Immature natural killer cell (primary cell): Measurements from ENCODE around the gene ZMAT3. TPM values are rescaled to one million over a fixed set of nuclear protein-coding genes. Genes with fewer than 3 reads are reported as not detected.

Experiments used
- DNase-seq, 3 donors: peaks; one replicate each; pipeline ENCODE4 v3.0.0; 2022; ENCODE audit warnings: mixed read lengths in 1 of 3
- H3K27ac Mint-ChIP-seq, 6 donors: one replicate each; pipeline ENCODE4 v1.8.0; 2020; ENCODE audit warnings: mixed read lengths in 6 of 6, mild to moderate bottlenecking in 5 of 6, inconsistent platforms in 4 of 6, moderate library complexity in 3 of 6
- H3K27me3 Mint-ChIP-seq, 3 donors: one replicate each; pipeline ENCODE4 v1.8.0; 2020 to 2021; ENCODE audit warnings: low read depth in 3 of 3, mild to moderate bottlenecking in 3 of 3, mixed read lengths in 3 of 3, moderate library complexity in 3 of 3, inconsistent platforms in 1 of 3
- H3K36me3 Mint-ChIP-seq, 3 donors: one replicate each; pipeline ENCODE4 v1.8.0; 2020; ENCODE audit warnings: mixed read lengths in 3 of 3, inconsistent platforms in 2 of 3, mild to moderate bottlenecking in 2 of 3
- H3K4me1 Mint-ChIP-seq, 2 donors: one replicate each; pipeline ENCODE4 v1.8.0; 2020; ENCODE audit warnings: inconsistent platforms in 2 of 2, mild to moderate bottlenecking in 2 of 2, mixed read lengths in 2 of 2, moderate library complexity in 1 of 2
- H3K4me3 Mint-ChIP-seq, 5 donors: one replicate each; pipeline ENCODE4 v1.8.0; 2020; ENCODE audit warnings: mild to moderate bottlenecking in 5 of 5, mixed read lengths in 5 of 5, inconsistent platforms in 3 of 5, moderate library complexity in 3 of 5
- H3K9me3 Mint-ChIP-seq, 6 donors: one replicate each; pipeline ENCODE4 v1.8.0; 2020; ENCODE audit warnings: mild to moderate bottlenecking in 6 of 6, mixed read lengths in 6 of 6, inconsistent platforms in 4 of 6, moderate library complexity in 3 of 6
- polyA plus RNA-seq, 3 donors: library from polyadenylated mRNA; unstranded; fragments of 300-500 nt; fragmentation: Illumina TruSeq; gene quantifications; one replicate each; pipeline ENCODE4 v1.2.3, GENCODE V29; 2021

Gene ZMAT3
- polyA plus RNA-seq, 3 donors from 2014 or later: 16.1 to 21.6 (median 20.8) TPM

DNA sequence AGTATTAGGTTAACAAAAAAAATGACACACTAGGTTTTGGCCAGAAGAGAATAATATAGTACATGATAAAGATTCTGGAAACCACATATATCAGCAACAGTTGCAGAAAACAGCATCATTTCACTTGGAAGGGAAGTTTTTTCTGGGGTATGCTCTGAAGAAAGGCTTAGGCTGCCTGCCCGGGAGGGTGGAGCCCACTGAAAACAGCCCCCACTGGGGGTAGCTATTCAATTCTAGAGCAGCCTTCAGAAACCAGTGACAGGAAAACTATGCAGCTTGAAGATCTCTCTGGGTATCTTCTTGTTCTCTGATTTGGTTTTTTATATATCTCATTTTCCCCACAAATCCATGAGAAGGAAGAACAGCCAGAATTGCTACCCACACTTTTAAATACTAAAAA lies 43.2 kb downstream of the ZMAT3 start:
- H3K4me1 Mint-ChIP-seq: peaks cover 4 to 9% of the 10 kb centered on the region in 2 donors
- H3K9me3 Mint-ChIP-seq: no peaks in the 10 kb centered on the region
- no peaks in the 10 kb centered on the region for H3K27me3 Mint-ChIP-seq
- H3K36me3 Mint-ChIP-seq: peaks cover 0 to 15% (median 9%) of the 10 kb centered on the region in 3 donors
- H3K4me3 Mint-ChIP-seq: no peak overlapping the region
- no peak overlapping the region for H3K27ac Mint-ChIP-seq
- DNase-seq: no peak

DNA sequence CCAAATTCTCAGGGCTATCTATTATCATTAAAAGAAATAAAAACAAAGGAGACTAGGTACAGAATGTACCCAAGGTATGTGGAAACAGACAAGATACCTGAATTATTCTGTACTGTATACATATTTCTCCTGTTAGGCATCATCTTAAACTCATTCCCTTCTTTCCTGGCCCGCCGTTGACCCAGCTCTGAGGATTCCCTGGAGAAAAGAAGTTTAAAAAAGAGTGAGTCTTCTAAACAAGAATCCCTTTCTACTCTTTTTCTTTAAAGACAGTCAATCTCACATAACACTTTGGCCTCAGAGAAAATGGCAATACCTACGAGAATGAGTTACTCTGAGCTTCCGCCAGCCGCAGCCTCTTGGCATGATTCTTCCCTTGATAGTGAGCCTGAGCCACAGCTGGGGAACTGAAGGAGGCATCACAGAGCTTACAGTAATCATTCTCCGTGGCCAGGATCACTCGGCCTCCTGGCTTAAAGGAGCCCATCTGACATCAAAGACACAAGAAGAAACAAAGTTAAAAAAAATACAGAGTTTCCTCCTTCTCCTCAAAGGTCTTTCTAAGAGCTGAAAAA lies 44.2 kb downstream of the ZMAT3 start:
- H3K36me3 Mint-ChIP-seq: peaks cover 0 to 15% (median 9%) of the 10 kb centered on the region in 3 donors
- DNase-seq: no peak
- H3K9me3 Mint-ChIP-seq: no peaks in the 10 kb centered on the region
- H3K27ac Mint-ChIP-seq: peak overlapping the region in 1 of 6 donors; percentile 40
- H3K4me3 Mint-ChIP-seq: no peak overlapping the region
- peaks cover 0 to 2% of the 10 kb centered on the region in 2 donors for H3K4me1 Mint-ChIP-seq
- no peaks in the 10 kb centered on the region for H3K27me3 Mint-ChIP-seq

DNA sequence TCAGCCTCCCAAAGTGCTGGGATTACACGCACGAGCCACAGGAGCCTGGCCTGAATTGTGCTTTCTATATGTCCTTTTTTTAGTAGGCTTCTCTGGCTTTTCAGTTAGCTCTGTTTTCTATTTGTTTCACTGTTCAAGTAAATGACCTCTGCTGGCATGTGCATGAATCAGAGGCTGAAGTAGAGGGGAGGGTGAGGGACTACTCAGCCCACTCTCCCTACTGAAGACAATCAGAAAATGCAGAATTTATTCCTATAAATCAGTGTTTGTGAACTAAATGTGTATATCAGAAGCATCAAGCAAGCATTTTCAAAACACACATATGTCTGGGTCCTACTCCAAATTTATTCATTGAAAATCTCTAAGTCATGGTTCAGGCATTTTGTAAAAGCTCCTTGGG lies 45.0 kb downstream of the ZMAT3 start:
- H3K27me3 Mint-ChIP-seq: no peaks in the 10 kb centered on the region
- DNase-seq: no peak
- no peak overlapping the region for H3K4me3 Mint-ChIP-seq
- no peaks in the 10 kb centered on the region for H3K9me3 Mint-ChIP-seq
- H3K4me1 Mint-ChIP-seq: peaks cover 0 to 2% of the 10 kb centered on the region in 2 donors
- H3K27ac Mint-ChIP-seq: no peak overlapping the region
- H3K36me3 Mint-ChIP-seq: peaks cover 0 to 15% (median 9%) of the 10 kb centered on the region in 3 donors

DNA sequence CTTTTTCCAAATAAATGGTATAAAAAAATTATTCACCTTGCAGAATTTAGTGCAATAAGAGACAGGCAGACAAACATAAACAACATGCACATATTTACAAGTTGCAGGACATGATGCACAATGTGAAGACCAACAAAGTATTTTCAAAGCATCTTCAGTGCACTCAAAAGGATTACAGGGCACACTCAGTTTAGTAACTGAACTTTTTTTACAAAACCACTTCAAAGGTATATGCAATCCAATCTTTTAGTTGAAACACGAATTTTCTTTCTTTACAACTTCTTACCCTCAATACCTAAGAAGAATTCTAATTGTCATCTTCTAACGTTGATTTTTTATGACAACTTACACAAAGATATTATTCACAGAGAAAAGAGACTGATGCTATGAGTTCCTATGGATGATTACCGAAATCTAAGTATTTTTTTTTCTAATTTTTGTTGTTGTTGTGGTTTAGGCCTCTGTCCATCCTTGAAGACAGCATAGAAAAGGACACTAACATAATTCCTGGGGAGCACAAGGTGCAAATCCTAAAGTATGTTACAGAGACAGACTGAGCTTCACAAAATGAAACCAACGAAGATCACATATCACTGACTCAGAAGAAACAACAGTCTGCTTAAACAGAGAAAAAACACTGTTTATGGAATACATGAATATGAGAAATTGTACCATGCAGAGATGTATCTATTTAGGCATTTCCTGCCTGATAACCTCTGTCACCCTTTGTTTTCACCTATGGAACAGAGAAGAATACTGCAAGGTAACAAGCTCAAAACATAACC lies 50.3 kb downstream of the ZMAT3 start:
- no peak overlapping the region for H3K4me3 Mint-ChIP-seq
- H3K36me3 Mint-ChIP-seq: peaks cover 0 to 17% (median 11%) of the 10 kb centered on the region in 3 donors
- no peak overlapping the region for H3K27ac Mint-ChIP-seq
- H3K27me3 Mint-ChIP-seq: no peaks in the 10 kb centered on the region
- DNase-seq: no peak
- no peaks in the 10 kb centered on the region for H3K9me3 Mint-ChIP-seq
- H3K4me1 Mint-ChIP-seq: no peaks in the 10 kb centered on the region

DNA sequence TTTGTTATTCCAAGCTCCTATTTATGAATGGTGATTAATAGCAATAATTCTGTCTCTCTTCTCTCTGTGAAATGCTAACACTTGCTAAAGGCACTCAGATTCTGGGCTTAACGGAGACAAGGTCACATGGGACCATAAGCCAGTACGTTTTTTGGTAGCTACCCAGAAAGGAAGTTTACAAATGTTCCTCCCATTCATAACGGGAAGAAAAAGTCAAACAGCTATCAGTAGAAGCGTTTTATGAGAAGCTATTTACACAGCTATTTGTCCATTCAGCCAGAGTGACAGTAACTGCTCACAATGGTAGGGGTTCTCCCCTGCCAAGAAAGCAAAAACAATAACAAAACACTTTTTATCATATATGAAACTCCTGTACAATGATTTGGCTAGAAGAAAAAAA lies 51.5 kb downstream of the ZMAT3 start:
- Mint-ChIP-seq H3K36me3 (peaks cover 0 to 17% (median 11%) of the 10 kb centered on the region in 3 donors), H3K9me3 (no peaks in the 10 kb centered on the region), H3K4me1 (peaks cover 5 to 6% of the 10 kb centered on the region in 2 donors), H3K4me3 (no peak overlapping the region), H3K27ac (no peak overlapping the region), H3K27me3 (no peaks in the 10 kb centered on the region)
- no peak for DNase-seq

DNA sequence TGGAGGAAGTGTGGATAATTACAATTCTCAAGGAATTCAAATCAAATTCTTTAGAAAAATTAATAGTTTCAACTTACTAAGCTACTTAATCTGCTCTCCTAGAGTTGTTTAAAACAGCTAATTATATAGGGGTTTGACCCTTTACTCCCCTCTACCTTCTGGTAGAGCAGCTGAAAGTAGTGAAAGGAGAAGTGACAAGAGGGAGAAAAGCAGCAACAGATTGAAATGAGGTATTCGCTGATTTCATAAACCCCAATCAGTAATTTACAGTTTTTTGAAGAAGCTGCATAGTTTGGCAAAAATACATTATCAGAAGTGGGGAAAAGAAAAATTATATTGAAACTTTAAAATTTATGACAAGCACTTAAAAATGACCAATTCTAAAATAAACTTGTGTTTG lies 52.8 kb downstream of the ZMAT3 start:
- no peak overlapping the region for H3K4me3 Mint-ChIP-seq
- H3K27ac Mint-ChIP-seq: no peak overlapping the region
- H3K4me1 Mint-ChIP-seq: peaks cover 6 to 8% of the 10 kb centered on the region in 2 donors
- DNase-seq: no peak
- no peaks in the 10 kb centered on the region for H3K9me3 Mint-ChIP-seq
- no peaks in the 10 kb centered on the region for H3K27me3 Mint-ChIP-seq
- H3K36me3 Mint-ChIP-seq: peaks cover 0 to 17% (median 7%) of the 10 kb centered on the region in 3 donors

DNA sequence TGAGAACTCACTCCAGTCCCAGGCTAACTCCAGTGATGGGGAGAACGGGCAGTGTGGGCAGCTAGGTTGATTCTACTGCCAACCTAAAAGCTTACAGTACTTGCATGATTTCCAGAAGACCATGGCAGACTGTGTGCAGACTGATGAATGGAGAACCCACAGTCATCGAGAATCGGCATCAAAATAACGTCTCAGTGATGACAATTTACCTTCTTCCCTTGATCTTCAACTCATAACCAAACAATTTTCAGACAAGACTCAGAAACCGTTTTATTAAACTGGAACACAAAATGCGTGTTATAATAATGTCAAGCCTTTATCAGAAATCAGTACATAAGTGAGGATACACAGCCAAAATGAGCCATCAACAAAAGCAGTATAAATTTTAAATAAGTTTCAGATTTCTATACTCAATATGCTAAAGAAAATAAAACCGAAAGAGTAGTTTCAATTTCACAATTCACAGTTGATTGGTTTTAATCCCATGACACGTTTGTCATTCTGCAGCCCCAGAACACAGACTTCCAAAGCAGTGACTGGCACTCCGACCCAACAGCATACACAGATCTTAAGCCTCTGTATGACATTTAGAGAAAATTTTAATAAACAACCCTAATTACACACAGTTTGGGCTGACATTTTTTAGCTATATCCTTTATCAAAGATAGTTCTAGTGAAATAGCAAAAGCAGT lies 54.5 kb downstream of the ZMAT3 start:
- H3K27me3 Mint-ChIP-seq: no peaks in the 10 kb centered on the region
- peaks cover 0 to 17% (median 7%) of the 10 kb centered on the region in 3 donors for H3K36me3 Mint-ChIP-seq
- peak overlapping the region in 2 of 6 donors; percentile 29 to 63 for H3K27ac Mint-ChIP-seq
- H3K9me3 Mint-ChIP-seq: no peaks in the 10 kb centered on the region
- H3K4me1 Mint-ChIP-seq: peaks cover 6 to 8% of the 10 kb centered on the region in 2 donors
- DNase-seq: no peak
- peak overlapping the region in 1 of 5 donors; percentile 43 for H3K4me3 Mint-ChIP-seq

DNA sequence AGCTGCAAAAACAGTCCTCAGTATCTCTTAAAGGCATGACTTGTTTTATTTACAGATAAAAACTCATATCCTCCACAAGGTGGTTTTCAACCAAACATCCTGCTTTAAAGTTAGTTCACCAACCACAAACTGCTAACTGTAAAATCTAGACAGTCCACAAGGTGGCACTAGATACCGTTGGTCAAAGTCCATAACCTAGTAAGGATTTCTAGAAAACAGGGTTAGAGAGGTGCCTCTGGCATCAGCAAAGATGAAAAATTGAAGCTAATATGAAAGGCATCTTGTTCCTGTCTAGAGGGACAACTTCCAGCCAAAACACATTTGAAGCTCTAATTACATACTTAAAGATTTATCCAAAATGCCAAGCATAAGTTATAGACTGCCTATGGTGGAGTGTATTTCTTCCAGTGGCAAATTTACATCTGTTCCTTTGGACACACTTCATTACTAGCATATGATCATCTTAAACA lies 56.0 kb downstream of the ZMAT3 start:
- peaks cover 6 to 8% of the 10 kb centered on the region in 2 donors for H3K4me1 Mint-ChIP-seq
- H3K27me3 Mint-ChIP-seq: no peaks in the 10 kb centered on the region
- peak overlapping the region in 2 of 6 donors; percentile 23 to 69 for H3K27ac Mint-ChIP-seq
- peak; percentile 62 to 70 (median 69) for DNase-seq
- H3K9me3 Mint-ChIP-seq: no peaks in the 10 kb centered on the region
- H3K36me3 Mint-ChIP-seq: peaks cover 0 to 9% (median 7%) of the 10 kb centered on the region in 3 donors
- H3K4me3 Mint-ChIP-seq: no peak overlapping the region

DNA sequence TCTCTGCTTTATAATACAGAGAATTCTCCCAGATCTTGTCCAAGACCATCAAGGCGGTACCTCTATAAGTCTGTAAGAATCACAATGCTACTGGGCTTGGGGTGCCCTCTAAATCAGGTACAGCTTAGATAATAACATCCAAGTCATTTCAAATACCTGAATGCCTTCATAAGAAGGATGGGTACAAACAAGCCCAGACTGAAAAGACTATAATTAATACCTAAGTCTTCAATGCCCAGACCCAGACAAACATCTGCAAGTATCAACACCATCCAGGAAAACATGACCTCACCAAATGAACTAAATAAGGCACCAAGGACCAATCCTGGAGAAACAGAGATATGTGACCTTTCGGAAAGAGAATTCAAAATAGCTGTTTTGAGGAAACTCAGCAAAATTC lies 65.9 kb downstream of the ZMAT3 start:
- H3K27me3 Mint-ChIP-seq: peaks cover 0 to 3% (median 1%) of the 10 kb centered on the region in 3 donors
- no peaks in the 10 kb centered on the region for H3K4me1 Mint-ChIP-seq
- peaks cover 0 to 10% (median 9%) of the 10 kb centered on the region in 3 donors for H3K36me3 Mint-ChIP-seq
- no peaks in the 10 kb centered on the region for H3K9me3 Mint-ChIP-seq
- H3K4me3 Mint-ChIP-seq: no peak overlapping the region
- DNase-seq: no peak
- H3K27ac Mint-ChIP-seq: no peak overlapping the region

DNA sequence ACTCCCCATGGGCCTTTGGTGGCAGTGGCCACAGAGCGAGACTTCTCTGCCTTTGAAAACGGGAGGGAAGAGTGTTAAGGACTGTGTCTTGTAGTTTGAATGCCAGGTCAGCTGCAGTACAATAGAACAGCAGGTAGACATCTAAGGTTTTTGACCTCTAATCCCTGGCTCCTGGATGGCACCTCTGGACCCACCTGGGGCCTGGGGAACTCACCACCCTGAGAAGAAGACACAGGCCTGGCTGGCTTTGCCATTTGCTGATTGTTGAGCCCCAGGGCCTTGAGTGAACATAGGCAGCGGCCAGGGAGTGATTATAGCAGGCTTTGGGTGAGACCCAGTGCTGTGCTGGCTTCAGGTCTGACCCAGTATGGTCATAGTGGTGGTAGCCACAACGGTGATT lies 66.4 kb downstream of the ZMAT3 start:
- H3K4me1 Mint-ChIP-seq: no peaks in the 10 kb centered on the region
- no peak overlapping the region for H3K4me3 Mint-ChIP-seq
- peaks cover 0 to 13% (median 10%) of the 10 kb centered on the region in 3 donors for H3K36me3 Mint-ChIP-seq
- H3K27me3 Mint-ChIP-seq: peaks cover 1 to 3% (median 2%) of the 10 kb centered on the region in 3 donors
- no peak overlapping the region for H3K27ac Mint-ChIP-seq
- H3K9me3 Mint-ChIP-seq: no peaks in the 10 kb centered on the region
- DNase-seq: no peak

DNA sequence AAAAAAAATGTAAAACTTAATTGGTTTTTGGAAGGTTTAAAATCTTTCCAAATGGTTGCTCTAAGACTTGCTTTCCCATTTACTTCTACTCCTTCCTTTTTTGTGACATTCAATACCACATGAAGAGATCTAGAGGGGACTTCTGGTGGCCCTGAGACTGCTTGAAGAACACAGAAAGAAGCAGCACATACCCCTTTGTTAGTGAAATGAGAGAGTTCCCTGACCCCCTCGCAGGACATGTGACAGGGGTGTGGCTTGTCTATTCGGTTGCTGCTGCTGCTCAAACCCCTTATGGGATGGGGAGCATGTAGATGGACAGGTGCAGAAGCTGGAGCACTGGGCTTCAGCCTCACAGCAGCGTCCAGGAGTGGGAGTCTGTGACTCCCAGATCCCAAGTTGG lies 71.0 kb downstream of the ZMAT3 start:
- peaks cover 0 to 2% (median 2%) of the 10 kb centered on the region in 3 donors for H3K27me3 Mint-ChIP-seq
- DNase-seq: no peak
- peaks cover 4 to 25% (median 17%) of the 10 kb centered on the region in 3 donors for H3K36me3 Mint-ChIP-seq
- H3K4me1 Mint-ChIP-seq: no peaks in the 10 kb centered on the region
- H3K4me3 Mint-ChIP-seq: no peak overlapping the region
- no peak overlapping the region for H3K27ac Mint-ChIP-seq
- no peaks in the 10 kb centered on the region for H3K9me3 Mint-ChIP-seq

DNA sequence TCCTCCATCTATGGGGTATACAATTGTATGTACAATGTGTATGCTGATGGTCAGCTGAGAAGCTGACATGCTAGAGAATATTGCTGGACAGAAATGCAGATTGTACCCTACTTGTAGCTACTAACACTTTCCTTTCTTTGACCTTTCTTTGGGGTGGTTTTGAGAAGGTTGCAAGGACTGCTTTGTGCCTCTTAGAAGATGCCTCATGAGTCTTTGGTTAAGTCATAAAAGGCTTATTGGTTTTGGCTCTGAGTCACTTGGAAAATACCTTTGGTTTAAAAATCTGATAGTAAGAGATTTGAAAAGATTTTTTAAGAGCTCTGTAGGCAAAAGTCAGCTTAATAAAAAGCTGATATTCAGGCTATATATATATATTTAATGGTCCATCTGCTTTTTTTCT lies 71.5 kb downstream of the ZMAT3 start:
- Mint-ChIP-seq H3K4me1 (no peaks in the 10 kb centered on the region), H3K9me3 (no peaks in the 10 kb centered on the region), H3K4me3 (no peak overlapping the region), H3K27me3 (peaks cover 0 to 2% (median 2%) of the 10 kb centered on the region in 3 donors), H3K27ac (no peak overlapping the region), H3K36me3 (peaks cover 4 to 27% (median 17%) of the 10 kb centered on the region in 3 donors)
- no peak for DNase-seq

DNA sequence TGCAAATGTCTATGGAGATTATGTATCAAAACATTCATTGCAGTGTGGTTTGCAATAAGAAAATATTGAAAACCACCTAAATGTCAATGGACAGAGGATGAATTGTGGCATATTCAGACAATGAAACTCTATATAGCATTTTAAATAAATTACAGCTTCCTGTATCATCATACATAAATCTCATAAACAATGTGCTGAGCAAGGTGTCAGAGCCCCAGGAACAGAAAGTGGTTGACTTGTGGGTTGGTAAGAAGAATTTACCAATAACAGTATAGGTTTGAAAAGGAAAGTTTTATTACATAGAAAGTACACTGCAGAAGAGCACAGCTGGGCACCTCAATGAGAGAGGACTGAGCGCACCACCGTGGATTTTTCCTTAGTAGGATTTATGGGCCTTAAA lies 75.2 kb downstream of the ZMAT3 start:
- no peak for DNase-seq
- Mint-ChIP-seq H3K4me1 (no peaks in the 10 kb centered on the region), H3K4me3 (no peak overlapping the region), H3K27ac (no peak overlapping the region), H3K36me3 (peaks cover 18 to 41% (median 32%) of the 10 kb centered on the region in 3 donors), H3K9me3 (peaks cover 0 to 2% (median under 1%) of the 10 kb centered on the region in 6 donors), H3K27me3 (peaks cover 2 to 3% (median 2%) of the 10 kb centered on the region in 3 donors)

DNA sequence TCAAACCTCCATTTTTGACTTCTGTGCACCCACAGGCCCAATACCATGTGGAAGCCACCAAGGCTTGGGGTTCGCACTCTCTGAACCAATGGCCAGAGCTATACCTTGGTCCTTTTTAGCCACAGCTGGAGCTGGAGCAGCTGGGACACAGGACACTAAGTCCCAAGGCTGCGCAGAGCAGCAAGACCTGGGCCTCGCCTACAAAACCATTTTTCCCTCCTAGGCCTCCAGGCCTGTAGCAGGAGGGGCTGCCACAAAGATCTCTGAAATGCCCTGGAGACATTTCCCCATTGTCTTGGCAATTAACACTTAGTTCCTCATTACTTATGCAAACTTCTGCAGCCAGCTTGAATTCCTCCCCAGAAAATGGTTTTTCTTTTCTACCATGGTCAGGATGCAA lies 81.3 kb downstream of the ZMAT3 start:
- Mint-ChIP-seq H3K4me1 (no peaks in the 10 kb centered on the region), H3K4me3 (no peak overlapping the region), H3K9me3 (peaks cover 39 to 54% (median 41%) of the 10 kb centered on the region in 6 donors), H3K27ac (no peak overlapping the region), H3K27me3 (peaks cover 0 to 4% (median 3%) of the 10 kb centered on the region in 3 donors), H3K36me3 (peaks cover 56 to 75% (median 59%) of the 10 kb centered on the region in 3 donors)
- DNase-seq: no peak
